GM19023 (cell line): Measurements from ENCODE around the gene ARHGEF12.

Experiments used
- ATAC-seq: cut with Tn5 transposase; IDR thresholded peaks from one replicate; pipeline ENCODE4 v1.9.1; 2021; ENCODE audit warnings: mild to moderate bottlenecking, moderate library complexity; ENCODE audit not compliant: unreplicated experiment

Gene ARHGEF12

GRCh38 chr11:120529911-120530310, 193.7 kb downstream of the ARHGEF12 start:
- ATAC-seq, result no peak

- no peak for ATAC-seq
Measured at GRCh38 chr11:120532082-120532831, 196.0 kb downstream of the ARHGEF12 start.

GRCh38 chr11:120532832-120533196, 196.6 kb downstream of the ARHGEF12 start:
- ATAC-seq, result no peak

- ATAC-seq, result no peak
Measured at GRCh38 chr11:120536091-120536796, 200.0 kb downstream of the ARHGEF12 start.

GRCh38 chr11:120536797-120537169, 200.6 kb downstream of the ARHGEF12 start:
- no peak for ATAC-seq

- no peak for ATAC-seq
Measured at GRCh38 chr11:120537996-120538395, 201.8 kb downstream of the ARHGEF12 start.

- no peak for ATAC-seq
Measured at GRCh38 chr11:120538707-120539106, 202.5 kb downstream of the ARHGEF12 start.
